Calu3 (cell line): Measurements from ENCODE around the gene RNF141. TPM values are rescaled to one million over a fixed set of nuclear protein-coding genes. Genes with fewer than 3 reads are reported as not detected.

ENCODE experiments used
- BruUV-seq: library from RNA; stranded (reverse); fragments of 400-500 nt; replicated peaks from 2 replicates; lab custom pipeline; 2021; lab: Mats Ljungman, UMichigan
- CTCF ChIA-PET: fragments of 300-600 bp; sonication (Branson Sonifier 250); formaldehyde crosslinking; loops from one replicate; lab custom pipeline; 2022; ENCODE audit warnings: antibody characterized with exemption; lab: Charles Lee
- DNase-seq: peaks from one replicate; pipeline ENCODE4 v3.0.0; 2022
- H3K27ac Mint-ChIP-seq: one replicate; pipeline ENCODE4 v1.8.0; 2022; ENCODE audit warnings: mixed read lengths; ENCODE audit not compliant: unreplicated experiment
- H3K27me3 Mint-ChIP-seq: one replicate; pipeline ENCODE4 v1.8.0; 2022; ENCODE audit warnings: mixed read lengths; ENCODE audit not compliant: unreplicated experiment
- H3K36me3 Mint-ChIP-seq: one replicate; pipeline ENCODE4 v1.8.0; 2022; ENCODE audit warnings: mild to moderate bottlenecking, moderate library complexity, mixed read lengths; ENCODE audit not compliant: insufficient read depth, unreplicated experiment
- H3K4me1 Mint-ChIP-seq: one replicate; pipeline ENCODE4 v1.8.0; 2022; ENCODE audit warnings: mild to moderate bottlenecking, low read depth, mixed read lengths; ENCODE audit not compliant: unreplicated experiment
- H3K4me3 Mint-ChIP-seq: one replicate; pipeline ENCODE4 v1.8.0; 2022; ENCODE audit warnings: mild to moderate bottlenecking, low read depth, moderate library complexity, mixed read lengths; ENCODE audit not compliant: unreplicated experiment
- H3K9me3 Mint-ChIP-seq: one replicate; pipeline ENCODE4 v1.8.0; 2022; ENCODE audit warnings: low read depth, mixed read lengths; ENCODE audit not compliant: unreplicated experiment
- intact Hi-C: fragments of 100-400 bp; cut with micrococcal nuclease; formaldehyde crosslinking; loops from one replicate; pipeline ENCODE4 v1.10.0; 2022; ENCODE audit not compliant: unreplicated experiment
- total RNA-seq: library from RNA; stranded (reverse); gene quantifications from 2 replicates; pipeline ENCODE4 v1.2.3, GENCODE V29; 2022
- TF ChIP-seq, protein P1 (sequence below): fragments of 200-600 bp; IDR thresholded peaks from one replicate; pipeline ENCODE4 v1.8.0; 2022; ENCODE audit warnings: antibody characterized with exemption; ENCODE audit not compliant: unreplicated experiment

Gene RNF141
- total RNA-seq, 1 experiment from 2014 or later: 33.9 TPM

DNA sequence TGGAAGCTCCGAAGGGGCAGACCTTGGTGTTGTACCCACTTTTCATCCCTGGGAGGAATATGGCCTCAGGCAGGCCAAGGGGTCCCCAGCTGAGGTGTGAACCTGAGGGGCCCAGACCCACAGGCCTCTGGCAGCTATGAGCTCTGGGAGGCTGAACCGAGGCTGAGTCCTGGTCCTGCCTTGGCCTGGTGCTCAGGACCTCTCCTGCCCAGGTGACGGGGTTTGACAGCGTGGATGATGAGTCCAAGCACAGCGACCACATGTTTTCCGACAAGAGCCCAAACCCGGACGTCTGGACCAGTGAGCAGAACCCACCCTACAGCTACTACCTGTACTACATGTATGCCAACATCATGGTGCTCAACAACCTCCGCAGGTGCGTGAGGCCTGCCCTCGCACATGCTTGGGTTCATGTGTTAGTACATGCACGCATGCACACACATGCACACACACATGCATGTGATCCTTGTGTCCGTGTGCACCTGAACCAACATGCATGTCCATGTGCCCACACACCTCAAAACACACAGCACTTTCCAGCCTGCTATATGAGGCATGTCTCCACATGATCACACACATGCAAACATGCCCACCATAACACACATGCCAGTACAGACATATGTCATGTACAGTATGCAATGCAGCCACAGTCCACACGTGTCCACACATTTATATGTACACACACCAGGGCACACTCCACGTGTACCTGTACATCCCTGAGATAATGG, 40.9 kb downstream of the RNF141 start:
- TF ChIP-seq, protein P1, sequence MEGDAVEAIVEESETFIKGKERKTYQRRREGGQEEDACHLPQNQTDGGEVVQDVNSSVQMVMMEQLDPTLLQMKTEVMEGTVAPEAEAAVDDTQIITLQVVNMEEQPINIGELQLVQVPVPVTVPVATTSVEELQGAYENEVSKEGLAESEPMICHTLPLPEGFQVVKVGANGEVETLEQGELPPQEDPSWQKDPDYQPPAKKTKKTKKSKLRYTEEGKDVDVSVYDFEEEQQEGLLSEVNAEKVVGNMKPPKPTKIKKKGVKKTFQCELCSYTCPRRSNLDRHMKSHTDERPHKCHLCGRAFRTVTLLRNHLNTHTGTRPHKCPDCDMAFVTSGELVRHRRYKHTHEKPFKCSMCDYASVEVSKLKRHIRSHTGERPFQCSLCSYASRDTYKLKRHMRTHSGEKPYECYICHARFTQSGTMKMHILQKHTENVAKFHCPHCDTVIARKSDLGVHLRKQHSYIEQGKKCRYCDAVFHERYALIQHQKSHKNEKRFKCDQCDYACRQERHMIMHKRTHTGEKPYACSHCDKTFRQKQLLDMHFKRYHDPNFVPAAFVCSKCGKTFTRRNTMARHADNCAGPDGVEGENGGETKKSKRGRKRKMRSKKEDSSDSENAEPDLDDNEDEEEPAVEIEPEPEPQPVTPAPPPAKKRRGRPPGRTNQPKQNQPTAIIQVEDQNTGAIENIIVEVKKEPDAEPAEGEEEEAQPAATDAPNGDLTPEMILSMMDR: no peak
- H3K4me1 Mint-ChIP-seq: no peaks in the 10 kb centered on the region
- DNase-seq: no peak
- H3K9me3 Mint-ChIP-seq: no peaks in the 10 kb centered on the region
- CTCF ChIA-PET: no interaction called here
- intact Hi-C loops: no loop called here
- H3K4me3 Mint-ChIP-seq: no peak overlapping the region
- H3K27me3 Mint-ChIP-seq: no peaks in the 10 kb centered on the region
- BruUV-seq: no TSS peak
- H3K36me3 Mint-ChIP-seq: no peaks in the 10 kb centered on the region
- H3K27ac Mint-ChIP-seq: no peak overlapping the region

DNA sequence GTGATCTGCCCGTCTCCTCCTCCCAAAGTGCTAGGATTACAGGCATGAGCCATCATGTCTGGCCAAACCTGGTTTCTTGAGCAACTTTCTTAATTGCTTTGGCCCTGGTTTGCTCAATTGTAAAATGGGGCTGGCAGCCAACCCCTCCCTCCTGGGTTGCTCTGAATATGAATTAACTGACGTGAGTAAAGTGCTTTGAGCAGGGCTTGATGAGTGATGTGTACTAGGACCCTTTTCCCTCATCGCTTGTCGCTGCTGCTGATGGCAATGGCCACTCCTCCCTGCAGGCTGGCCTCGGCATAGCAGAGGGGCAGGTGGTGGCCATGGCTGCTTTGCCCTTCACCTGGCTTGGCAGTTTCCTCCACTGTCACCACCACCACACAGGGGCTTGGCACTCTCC, 41.5 kb downstream of the RNF141 start:
- Mint-ChIP-seq H3K27ac (no peak overlapping the region), H3K27me3 (no peaks in the 10 kb centered on the region), H3K36me3 (no peaks in the 10 kb centered on the region), H3K4me3 (no peak overlapping the region), H3K4me1 (no peaks in the 10 kb centered on the region), H3K9me3 (no peaks in the 10 kb centered on the region)
- TF ChIP-seq, protein P1: no peak
- CTCF ChIA-PET: no interaction called here
- BruUV-seq: no TSS peak
- DNase-seq: no peak
- intact Hi-C loops: no loop called here

DNA sequence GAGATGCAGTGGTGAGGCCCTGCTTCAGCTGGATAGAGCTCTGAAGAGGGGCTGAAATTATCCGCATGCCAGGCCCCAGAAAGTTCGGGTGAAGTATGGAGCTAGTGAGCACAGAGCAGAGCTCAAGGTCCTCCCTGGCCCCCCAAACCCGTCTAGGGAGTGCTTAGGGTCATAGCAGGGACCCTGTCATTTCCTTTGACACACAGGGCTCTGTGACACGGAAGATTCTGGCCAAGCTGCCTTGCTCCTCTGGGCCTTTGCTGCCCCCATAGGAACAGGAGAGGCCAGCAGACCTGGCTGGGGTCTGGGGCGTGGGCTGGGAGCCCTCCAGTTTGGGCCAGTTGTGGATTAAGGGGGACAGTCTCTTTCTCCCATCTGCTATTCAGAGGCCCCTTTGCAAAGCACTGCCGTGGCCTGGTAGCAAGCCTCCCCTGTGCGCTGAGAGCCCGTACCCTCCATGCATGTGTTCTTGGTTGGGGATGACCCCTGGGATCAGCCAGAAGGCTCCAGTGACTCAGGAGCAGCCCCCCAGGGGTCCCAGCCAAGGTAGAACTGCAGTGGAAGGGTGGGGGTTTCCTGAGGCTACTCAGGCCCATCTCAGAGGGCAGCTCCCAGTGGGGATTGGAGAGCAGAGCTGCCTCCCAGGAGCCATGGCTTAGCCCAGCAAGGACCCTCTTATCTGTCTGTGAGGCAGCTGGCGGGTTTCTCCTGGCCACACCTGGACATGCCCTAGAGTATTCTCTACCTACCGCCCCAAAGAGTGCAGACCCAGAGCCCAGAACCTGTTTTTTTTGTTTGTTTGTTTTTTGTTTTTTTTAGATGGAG, 42.3 kb downstream of the RNF141 start:
- H3K9me3 Mint-ChIP-seq: no peaks in the 10 kb centered on the region
- CTCF ChIA-PET: no interaction called here
- H3K27me3 Mint-ChIP-seq: no peaks in the 10 kb centered on the region
- intact Hi-C loops: no loop called here
- H3K36me3 Mint-ChIP-seq: no peaks in the 10 kb centered on the region
- no peak for DNase-seq
- no peaks in the 10 kb centered on the region for H3K4me1 Mint-ChIP-seq
- H3K4me3 Mint-ChIP-seq: no peak overlapping the region
- no TSS peak for BruUV-seq
- no peak overlapping the region for H3K27ac Mint-ChIP-seq
- TF ChIP-seq, protein P1: no peak

DNA sequence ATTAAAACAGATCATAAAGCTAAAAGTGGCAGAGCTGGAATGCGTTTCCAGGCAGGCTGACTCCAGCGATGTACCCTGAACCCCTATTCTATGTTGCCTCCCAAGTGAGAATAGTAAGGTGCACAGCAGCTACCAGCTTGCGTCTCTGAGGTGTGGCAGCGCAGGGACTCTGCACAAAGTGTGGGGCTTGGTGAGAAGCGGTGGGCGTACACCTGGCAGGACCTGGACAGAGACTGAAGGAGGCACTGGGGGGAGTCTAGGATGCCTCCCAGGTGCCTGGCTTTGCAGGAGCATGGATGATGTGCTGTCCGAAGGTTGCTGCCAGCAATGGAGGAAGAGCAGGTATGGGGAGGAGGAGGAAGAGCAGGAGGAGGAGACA, 43.0 kb downstream of the RNF141 start:
- H3K36me3 Mint-ChIP-seq: no peaks in the 10 kb centered on the region
- H3K4me3 Mint-ChIP-seq: no peak overlapping the region
- TF ChIP-seq, protein P1: no peak
- CTCF ChIA-PET: no interaction called here
- intact Hi-C loops: no loop called here
- H3K4me1 Mint-ChIP-seq: no peaks in the 10 kb centered on the region
- no TSS peak for BruUV-seq
- H3K27ac Mint-ChIP-seq: no peak overlapping the region
- no peaks in the 10 kb centered on the region for H3K27me3 Mint-ChIP-seq
- no peaks in the 10 kb centered on the region for H3K9me3 Mint-ChIP-seq
- no peak for DNase-seq
